Activated T-cell treated with anti-CD3 and anti-CD28 coated beads, Interleukin-2, amount 50 U/mL, for 1 hour (primary cell): ENCODE results near the gene PLD6.
"Not testable (repeated sequence)": the region's sequence is repeated elsewhere in the genome, so short reads cannot be mapped to it uniquely, and the experiment has no call there.

Experiments used
- DNase-seq: peaks from one replicate; pipeline ENCODE4 v3.0.0-alpha.2; 2020

The PLD6 gene

GRCh38 chr17:17206124-17206912, at the start of gene PLD6:
TSS of gene PLD6 (minus strand) at chr17:17206333. CDS start at chr17:17206286, 47 bp downstream.
- peak; percentile 95 for DNase-seq

GRCh38 chr17:17255689-17256088, 49.6 kb upstream of the PLD6 start:
- DNase-seq, result not testable (repeated sequence)

- DNase-seq, result no peak
Measured at GRCh38 chr17:17254036-17254435, 47.9 kb upstream of the PLD6 start.

- no peak for DNase-seq
Measured at GRCh38 chr17:17253406-17253805, 47.3 kb upstream of the PLD6 start.

GRCh38 chr17:17252149-17252661, 46.1 kb upstream of the PLD6 start:
- DNase-seq, result no peak

- DNase-seq, result no peak
Measured at GRCh38 chr17:17246879-17247278, 40.7 kb upstream of the PLD6 start.

- DNase-seq, result no peak
Measured at GRCh38 chr17:17243163-17243562, 37.0 kb upstream of the PLD6 start.

- DNase-seq, result no peak
Measured at GRCh38 chr17:17242246-17242645, 36.1 kb upstream of the PLD6 start.

GRCh38 chr17:17241656-17242055, 35.5 kb upstream of the PLD6 start:
- no peak for DNase-seq

GRCh38 chr17:17239832-17240231, 33.7 kb upstream of the PLD6 start:
- DNase-seq, result no peak

- peak; percentile 91 for DNase-seq
Measured at GRCh38 chr17:17237026-17237799, 31.1 kb upstream of the PLD6 start, which contains the start of gene FLCN. TSS of gene FLCN (minus strand) at chr17:17237168. CDS start at chr17:17228137, 9,031 bp downstream.

GRCh38 chr17:17236295-17237025, 30.3 kb upstream of the PLD6 start:
- DNase-seq, result peak; percentile 24

GRCh38 chr17:17235212-17236174, 29.4 kb upstream of the PLD6 start:
- DNase-seq, result no peak

GRCh38 chr17:17232303-17232621, 26.1 kb upstream of the PLD6 start:
- no peak for DNase-seq

GRCh38 chr17:17231621-17232302, 25.6 kb upstream of the PLD6 start:
- no peak for DNase-seq

- no peak for DNase-seq
Measured at GRCh38 chr17:17229416-17230384, 23.6 kb upstream of the PLD6 start.

- no peak for DNase-seq
Measured at GRCh38 chr17:17228521-17229279, 22.6 kb upstream of the PLD6 start.

GRCh38 chr17:17227608-17228520, 21.7 kb upstream of the PLD6 start:
- DNase-seq, result no peak
